ENCODE results near the gene UGT1A5. TPM values are rescaled to one million over a fixed set of nuclear protein-coding genes. Genes with fewer than 3 reads are reported as not detected.

The UGT1A5 gene
- total and polyA plus RNA-seq, 2 of the 13 experiments (the other 11 are each of a cell fraction or from before 2014, with no cell fraction given), result not detected

DNA sequence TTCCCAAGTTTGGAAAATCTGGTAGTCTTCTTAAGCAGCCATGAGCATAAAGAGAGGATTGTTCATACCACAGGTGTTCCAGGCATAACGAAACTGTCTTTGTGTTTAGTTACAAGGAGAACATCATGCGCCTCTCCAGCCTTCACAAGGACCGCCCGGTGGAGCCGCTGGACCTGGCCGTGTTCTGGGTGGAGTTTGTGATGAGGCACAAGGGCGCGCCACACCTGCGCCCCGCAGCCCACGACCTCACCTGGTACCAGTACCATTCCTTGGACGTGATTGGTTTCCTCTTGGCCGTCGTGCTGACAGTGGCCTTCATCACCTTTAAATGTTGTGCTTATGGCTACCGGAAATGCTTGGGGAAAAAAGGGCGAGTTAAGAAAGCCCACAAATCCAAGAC lies 59.4 kb downstream of the UGT1A5 start (continued):
- TF ChIP-seq NR2C2 (CRISPR knock-in tag; IDR thresholded peaks at IDR 0.05; ENCODE audit: borderline replicate concordance), result no peak
- TF ChIP-seq RXRB (CRISPR knock-in tag; IDR thresholded peaks at IDR 0.05; ENCODE audit: borderline replicate concordance), result no peak
- no peak for TF ChIP-seq ZIK1 (CRISPR knock-in tag; IDR thresholded peaks at IDR 0.05; ENCODE audit: borderline replicate concordance, low read depth)
- TF ChIP-seq, protein P1, sequence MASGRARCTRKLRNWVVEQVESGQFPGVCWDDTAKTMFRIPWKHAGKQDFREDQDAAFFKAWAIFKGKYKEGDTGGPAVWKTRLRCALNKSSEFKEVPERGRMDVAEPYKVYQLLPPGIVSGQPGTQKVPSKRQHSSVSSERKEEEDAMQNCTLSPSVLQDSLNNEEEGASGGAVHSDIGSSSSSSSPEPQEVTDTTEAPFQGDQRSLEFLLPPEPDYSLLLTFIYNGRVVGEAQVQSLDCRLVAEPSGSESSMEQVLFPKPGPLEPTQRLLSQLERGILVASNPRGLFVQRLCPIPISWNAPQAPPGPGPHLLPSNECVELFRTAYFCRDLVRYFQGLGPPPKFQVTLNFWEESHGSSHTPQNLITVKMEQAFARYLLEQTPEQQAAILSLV (CRISPR knock-in tag; IDR thresholded peaks at IDR 0.05; ENCODE audit: borderline replicate concordance), result no peak
- no peak for TF ChIP-seq SIN3A (IDR thresholded peaks at IDR 0.05; ENCODE audit: borderline replicate concordance, low read depth, low read length)
- TF ChIP-seq ERF (CRISPR knock-in tag; IDR thresholded peaks at IDR 0.05), result no peak
- no peak for TF ChIP-seq ZNF598 (CRISPR knock-in tag; IDR thresholded peaks at IDR 0.05; ENCODE audit: borderline replicate concordance)
- TF ChIP-seq NFE2L2 (IDR thresholded peaks at IDR 0.05; ENCODE audit: low read length), result no peak

- WGBS (ENCODE audit: low lambda C conversion rate), result 59% methylated on average over 5 of the region's 5 CpGs
- no peaks in the 10 kb centered on the region for H3K79me2 ChIP-seq (ENCODE audit: insufficient read depth, low read length)
- no peak overlapping the region for H3K4me2 ChIP-seq (ENCODE audit: low read depth, low read length)
- ChIA-PET CTCF (ENCODE audit: low intra/inter-chr PET ratio, low total read pairs) (no interaction called here), POLR2A (no interaction called here)
- TF ChIP-seq NFE2 (CRISPR knock-in tag; IDR thresholded peaks at IDR 0.05) (no peak), ZEB1 (IDR thresholded peaks at IDR 0.05; ENCODE audit: insufficient replicate concordance, low read depth) (no peak), THYN1 (CRISPR knock-in tag; IDR thresholded peaks at IDR 0.05; ENCODE audit: borderline replicate concordance, low read depth) (no peak), RFXAP (CRISPR knock-in tag; IDR thresholded peaks at IDR 0.05; ENCODE audit: borderline replicate concordance) (no peak), ZNF572 (CRISPR knock-in tag; IDR thresholded peaks at IDR 0.05) (no peak), SRSF9 (IDR thresholded peaks at IDR 0.05; ENCODE audit: borderline replicate concordance, insufficient read depth, low read depth, low read length, poor library complexity, severe bottlenecking) (no peak), JDP2 (CRISPR knock-in tag; IDR thresholded peaks at IDR 0.05; ENCODE audit: borderline replicate concordance) (no peak), ZNF652 (CRISPR knock-in tag; IDR thresholded peaks at IDR 0.05; ENCODE audit: borderline replicate concordance, low read depth) (no peak)
- H2AFZ ChIP-seq (ENCODE audit: low read length), result no peak overlapping the region
- H3K9me3 ChIP-seq (ENCODE audit: low read length), result peaks cover 5% of the 10 kb centered on the region; the same call in 1 of the 2 replicates
- no TSS peak for BruUV-seq (replicated peaks)
- no peak for DNase-seq (ENCODE audit: low spot score)
- H3K4me1 ChIP-seq (ENCODE audit: insufficient read depth, low read length), result no peaks in the 10 kb centered on the region
- no peak overlapping the region for H3K27ac ChIP-seq (ENCODE audit: extremely low read length, insufficient read depth, low read length)
- no peaks in the 10 kb centered on the region for H4K20me1 ChIP-seq (ENCODE audit: insufficient read depth, low read length)
- H3K27me3 ChIP-seq (ENCODE audit: control insufficient read depth in 1 of 2, insufficient read depth in 2 of 2, low read length in 2 of 2), result peaks cover 1 to 44% of the 10 kb centered on the region in 2 experiments; a peak in 4 of 5 replicates
- ATAC-seq, result no peak
- FAIRE-seq, result no peak
- in situ Hi-C loops (cut with HindIII; ENCODE audit: extremely low pct_ligation_motif_present, low pct_unique_long_range_greater_than_20kb) (no loop called here), intact Hi-C loops (cut with micrococcal nuclease; ENCODE audit: unreplicated experiment) (no loop called here)
- no peak overlapping the region for H3K9ac ChIP-seq (ENCODE audit: insufficient read depth, low read depth, low read length)
- H3K36me3 ChIP-seq (replicated peaks in 1 of 2; ENCODE audit: control insufficient read depth in 1 of 2, insufficient read depth in 2 of 2, low read length in 2 of 2), result no peaks in the 10 kb centered on the region
- H3K4me3 ChIP-seq (replicated peaks in 1 of 3; ENCODE audit: insufficient read depth in 1 of 3, low read depth in 2 of 3, low read length in 3 of 3), result no peak overlapping the region
Observed at GRCh38 chr2:233772583-233772982, 59.9 kb downstream of the UGT1A5 start.

Data from HepG2 (cell line).